Hepatocyte (in vitro differentiated cells): ENCODE measurements around the gene VCL. TPM values are rescaled to one million over a fixed set of nuclear protein-coding genes. Genes with fewer than 3 reads are reported as not detected.

Experiments used
- DNase-seq: peaks from one replicate; pipeline ENCODE4 v3.0.0-alpha.2; 2016; ENCODE audit warnings: low spot score
- H2AFZ ChIP-seq: fragments of 200-600 bp; sonication (generic); 2 replicates; pipeline ENCODE4 v1.6.0; 2016; ENCODE audit warnings: antibody characterized with exemption, mild to moderate bottlenecking
- H3K27ac ChIP-seq: fragments of 200-600 bp; sonication (generic); 2 replicates; pipeline ENCODE4 v1.5.1; 2016; ENCODE audit warnings: mild to moderate bottlenecking
- H3K27me3 ChIP-seq: fragments of 200-600 bp; sonication (generic); 2 replicates; pipeline ENCODE4 v1.6.1; 2016
- H3K36me3 ChIP-seq: fragments of 200-600 bp; sonication (generic); replicated peaks from 2 replicates; pipeline ENCODE4 v1.5.1; 2016; ENCODE audit warnings: low read depth; ENCODE audit not compliant: insufficient read depth
- H3K4me1 ChIP-seq: fragments of 200-600 bp; sonication (generic); 2 replicates; pipeline ENCODE4 v1.5.1; 2016; ENCODE audit warnings: mild to moderate bottlenecking, moderate library complexity; ENCODE audit not compliant: insufficient read depth
- H3K4me2 ChIP-seq: fragments of 200-600 bp; sonication (generic); 2 replicates; pipeline ENCODE4 v1.6.0; 2016
- H3K4me3 ChIP-seq: fragments of 200-600 bp; sonication (generic); 2 replicates; pipeline ENCODE4 v1.5.1; 2016; ENCODE audit warnings: mild to moderate bottlenecking
- H3K79me2 ChIP-seq: fragments of 200-600 bp; sonication (generic); 2 replicates; pipeline ENCODE4 v1.6.0; 2017; ENCODE audit warnings: mild to moderate bottlenecking
- H3K9me2 ChIP-seq: fragments of 200-600 bp; sonication (generic); replicated peaks from 2 replicates; pipeline ENCODE4 v1.6.0; 2017; ENCODE audit warnings: mild to moderate bottlenecking; ENCODE audit not compliant: insufficient read depth
- H3K9me3 ChIP-seq: fragments of 200-600 bp; sonication (generic); 2 replicates; pipeline ENCODE4 v1.5.1; 2016; ENCODE audit warnings: low read depth, mild to moderate bottlenecking
- H4K20me1 ChIP-seq: fragments of 200-600 bp; sonication (generic); 2 replicates; pipeline ENCODE4 v1.6.0; 2016; ENCODE audit warnings: mild to moderate bottlenecking; ENCODE audit not compliant: insufficient read depth, poor library complexity, severe bottlenecking
- EZH2 ChIP-seq: fragments of 200-600 bp; sonication (generic); IDR thresholded peaks from 2 replicates; pipeline ENCODE4 v1.6.1; 2016; ENCODE audit warnings: antibody characterized with exemption, mild to moderate bottlenecking, borderline replicate concordance
- EZH2phosphoT487 ChIP-seq: fragments of 200-600 bp; sonication (generic); IDR thresholded peaks from one replicate; pipeline ENCODE4 v1.6.1; 2018; ENCODE audit warnings: antibody characterized with exemption, mild to moderate bottlenecking, low read depth, moderate library complexity; ENCODE audit not compliant: unreplicated experiment, severe bottlenecking
- WGBS: methylation state at CpG from one replicate; pipeline ENCODE4 v1.1.6; 2016; ENCODE audit warnings: low lambda C conversion rate; ENCODE audit errors: missing lambda C conversion rate; 5-methylcytosine and 5-hydroxymethylcytosine counted together
- polyA plus RNA-seq: library from polyadenylated mRNA; unstranded; fragments of >200 nt; fragmentation: Nextera tagmentation; extraction: Ambion mirVana; gene quantifications from 2 replicates; pipeline ENCODE4 v1.2.1, GENCODE V29; 2016
- total RNA-seq: library from RNA; depleted of rRNA; stranded (reverse); fragments of >200 nt; gene quantifications from 2 replicates; pipeline ENCODE4 v1.2.3, GENCODE V29; 2014
- TF ChIP-seq, protein P1 (sequence below): fragments of 200-600 bp; sonication (generic); IDR thresholded peaks from 2 replicates; pipeline ENCODE4 v1.5.1; 2016; ENCODE audit warnings: antibody characterized with exemption, mild to moderate bottlenecking; ENCODE audit not compliant: poor library complexity

The VCL gene
- total and polyA plus RNA-seq, 2 experiments from 2014 or later = 60.8 to 93.4 TPM

DNA sequence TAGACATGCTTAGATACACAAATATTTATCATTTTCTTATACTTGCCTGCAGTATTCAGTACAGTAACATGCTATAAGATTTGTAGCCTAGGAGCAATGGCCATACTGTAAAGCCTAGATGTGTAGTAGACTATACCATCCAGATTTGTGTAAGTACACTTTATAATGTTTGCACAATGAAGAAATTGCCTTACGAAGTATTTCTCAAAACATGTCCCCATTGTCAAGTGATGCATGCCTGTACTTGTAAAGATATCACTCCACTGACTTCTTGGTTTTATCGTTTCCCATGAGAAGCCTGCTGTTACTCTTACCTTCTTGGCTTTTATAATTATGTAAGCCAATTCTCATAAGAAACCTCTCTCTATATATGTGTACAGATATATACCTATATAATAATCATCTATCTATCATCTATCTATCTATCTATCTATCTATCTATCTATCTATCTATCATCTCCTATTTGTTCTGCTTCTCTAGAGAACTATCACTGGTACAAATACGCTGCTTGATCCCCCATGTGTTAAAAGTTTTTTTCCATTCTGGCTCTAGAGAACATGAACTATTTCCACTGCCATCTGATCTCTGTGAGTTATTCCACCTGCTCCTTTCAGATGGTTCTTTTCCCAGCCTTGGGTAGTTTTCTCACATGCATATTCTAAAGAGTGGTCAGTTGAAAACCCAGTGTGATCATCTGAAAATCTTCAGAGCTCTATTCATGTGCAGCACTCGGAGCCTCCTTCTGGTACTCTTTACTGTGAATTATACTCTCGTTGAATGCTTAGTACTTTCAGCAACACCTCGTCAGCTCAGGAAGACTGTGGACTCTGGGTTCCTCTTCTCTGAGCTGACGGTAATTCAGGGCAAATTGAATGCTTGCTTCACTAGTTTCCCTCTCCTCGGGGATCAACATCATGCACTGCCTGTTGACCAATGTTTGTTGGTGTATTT lies 14.5 kb upstream of the VCL start:
- Histone ChIP-seq H3K9me3 (no peaks in the 10 kb centered on the region), H3K27me3 (no peaks in the 10 kb centered on the region), H2AFZ (no peak overlapping the region), H3K9me2 (no peaks in the 10 kb centered on the region), H3K27ac (no peak overlapping the region), H3K4me2 (no peak overlapping the region), H3K79me2 (no peaks in the 10 kb centered on the region), H3K4me3 (no peak overlapping the region), H4K20me1 (no peaks in the 10 kb centered on the region), H3K4me1 (no peaks in the 10 kb centered on the region), H3K36me3 (no peaks in the 10 kb centered on the region)
- DNase-seq = no peak
- TF ChIP-seq EZH2 (no peak), EZH2phosphoT487 (no peak)
- TF ChIP-seq, protein P1, sequence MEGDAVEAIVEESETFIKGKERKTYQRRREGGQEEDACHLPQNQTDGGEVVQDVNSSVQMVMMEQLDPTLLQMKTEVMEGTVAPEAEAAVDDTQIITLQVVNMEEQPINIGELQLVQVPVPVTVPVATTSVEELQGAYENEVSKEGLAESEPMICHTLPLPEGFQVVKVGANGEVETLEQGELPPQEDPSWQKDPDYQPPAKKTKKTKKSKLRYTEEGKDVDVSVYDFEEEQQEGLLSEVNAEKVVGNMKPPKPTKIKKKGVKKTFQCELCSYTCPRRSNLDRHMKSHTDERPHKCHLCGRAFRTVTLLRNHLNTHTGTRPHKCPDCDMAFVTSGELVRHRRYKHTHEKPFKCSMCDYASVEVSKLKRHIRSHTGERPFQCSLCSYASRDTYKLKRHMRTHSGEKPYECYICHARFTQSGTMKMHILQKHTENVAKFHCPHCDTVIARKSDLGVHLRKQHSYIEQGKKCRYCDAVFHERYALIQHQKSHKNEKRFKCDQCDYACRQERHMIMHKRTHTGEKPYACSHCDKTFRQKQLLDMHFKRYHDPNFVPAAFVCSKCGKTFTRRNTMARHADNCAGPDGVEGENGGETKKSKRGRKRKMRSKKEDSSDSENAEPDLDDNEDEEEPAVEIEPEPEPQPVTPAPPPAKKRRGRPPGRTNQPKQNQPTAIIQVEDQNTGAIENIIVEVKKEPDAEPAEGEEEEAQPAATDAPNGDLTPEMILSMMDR = no peak
- 76% methylated on average over 8 of the region's 8 CpGs for WGBS

DNA sequence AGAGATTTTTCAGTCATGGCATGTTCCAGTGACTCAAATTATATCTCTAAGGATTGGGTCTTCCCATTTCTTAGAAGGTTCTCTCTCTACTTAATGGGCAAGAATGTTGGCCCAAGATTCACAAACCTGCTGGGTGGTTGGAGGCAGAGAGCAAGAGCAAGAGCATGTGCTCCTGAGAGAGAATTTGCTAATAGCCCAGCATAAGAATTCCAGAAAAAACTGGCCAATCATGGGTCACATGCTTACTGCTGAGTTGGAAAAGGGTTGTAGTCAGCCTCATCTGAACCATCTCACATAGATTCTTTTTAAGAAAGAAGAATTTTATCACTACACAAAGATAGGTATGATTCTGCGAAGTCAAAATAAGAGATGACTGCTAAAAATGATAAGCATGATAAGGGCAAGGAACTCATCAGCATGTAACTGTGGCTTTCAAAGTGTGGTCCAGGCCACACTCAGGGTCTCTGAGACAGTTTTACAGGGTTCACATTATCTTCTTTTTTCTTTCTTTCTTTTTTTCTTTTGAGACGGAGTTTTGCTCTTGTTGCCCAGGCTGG lies 8.2 kb upstream of the VCL start:
- Histone ChIP-seq H2AFZ (no peak overlapping the region), H3K27ac (no peak overlapping the region), H3K4me3 (no peak overlapping the region), H3K9me2 (no peaks in the 10 kb centered on the region), H3K4me2 (no peak overlapping the region), H3K9me3 (no peaks in the 10 kb centered on the region), H4K20me1 (no peaks in the 10 kb centered on the region), H3K27me3 (no peaks in the 10 kb centered on the region), H3K79me2 (no peaks in the 10 kb centered on the region), H3K4me1 (no peaks in the 10 kb centered on the region), H3K36me3 (no peaks in the 10 kb centered on the region)
- 96% methylated on average over 2 of the region's 2 CpGs for WGBS
- DNase-seq = no peak
- TF ChIP-seq, protein P1 = no peak
- TF ChIP-seq EZH2 = no peak
- no peak for TF ChIP-seq EZH2phosphoT487

DNA sequence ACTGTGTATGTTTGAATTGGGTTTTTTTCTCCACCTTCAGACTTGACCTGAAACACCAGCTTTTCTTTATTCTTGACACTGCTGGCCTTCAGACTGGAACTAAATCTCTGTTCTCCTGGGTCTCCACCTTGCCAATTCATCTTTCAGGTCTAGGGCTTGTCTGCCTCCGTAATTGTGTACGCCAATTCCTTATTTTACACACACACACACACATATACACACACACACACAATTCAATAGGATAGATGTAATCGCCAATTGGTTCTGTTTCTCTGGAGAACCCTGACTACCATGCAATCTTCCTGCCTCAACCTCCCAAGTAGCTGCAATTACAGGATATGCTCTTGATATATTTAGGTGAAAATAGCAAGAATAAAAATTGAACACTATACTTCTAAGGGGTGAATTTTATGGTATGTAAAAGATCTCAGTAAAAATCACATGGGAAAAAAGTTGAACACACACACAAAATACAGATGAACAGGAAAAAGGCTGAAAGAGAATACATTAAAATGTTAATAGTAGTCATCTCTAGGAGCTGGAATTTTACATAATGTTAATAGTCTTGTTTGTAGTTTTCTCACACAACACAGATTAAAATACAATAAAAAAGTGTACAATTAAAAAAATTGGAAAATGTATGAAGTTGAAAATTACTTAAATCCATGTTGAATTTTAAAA lies 6.6 kb upstream of the VCL start:
- Histone ChIP-seq H3K27me3 (no peaks in the 10 kb centered on the region), H3K27ac (no peak overlapping the region), H3K4me2 (no peak overlapping the region), H3K79me2 (no peaks in the 10 kb centered on the region), H3K9me2 (no peaks in the 10 kb centered on the region), H3K4me1 (no peaks in the 10 kb centered on the region), H3K36me3 (no peaks in the 10 kb centered on the region), H2AFZ (no peak overlapping the region), H3K9me3 (no peaks in the 10 kb centered on the region), H4K20me1 (no peaks in the 10 kb centered on the region), H3K4me3 (no peak overlapping the region)
- no peak for TF ChIP-seq EZH2phosphoT487
- TF ChIP-seq EZH2 = no peak
- TF ChIP-seq, protein P1 = no peak
- no peak for DNase-seq
- 96% methylated on average over 3 of the region's 3 CpGs for WGBS
